Neural cell (in vitro differentiated cells): ENCODE data around the gene FAF1. TPM values are rescaled to one million over a fixed set of nuclear protein-coding genes. Genes with fewer than 3 reads are reported as not detected.

Experiments
- H2AFZ ChIP-seq: fragments of 200-600, 300-800 bp; sonication (generic), shearing (Covaris generic); 2 replicates; pipeline ENCODE4 v1.6.0; 2014; ENCODE audit warnings: low read depth, mild to moderate bottlenecking, antibody characterized with exemption, low read length, moderate library complexity
- H3F3A ChIP-seq: fragments of 200-600 bp; shearing (Covaris generic); 2 replicates; pipeline ENCODE4 v1.6.1; 2016; ENCODE audit warnings: mild to moderate bottlenecking, moderate library complexity, mixed read lengths, antibody characterized with exemption, low read length; ENCODE audit not compliant: insufficient read depth, poor library complexity, severe bottlenecking
- H3K27ac ChIP-seq: fragments of 200-600, 300-800 bp; sonication (generic), shearing (Covaris generic); 2 replicates; pipeline ENCODE4 v1.5.1; 2014; ENCODE audit warnings: mild to moderate bottlenecking, low read length, moderate library complexity
- H3K27me3 ChIP-seq: fragments of 300-800, 200-600 bp; sonication (generic), shearing (Covaris generic); 2 replicates; pipeline ENCODE4 v1.6.0; 2014; ENCODE audit warnings: mild to moderate bottlenecking, low read depth, low read length, moderate library complexity; ENCODE audit not compliant: insufficient read depth
- H3K36me3 ChIP-seq: fragments of 300-800, 200-600 bp; sonication (generic), shearing (Covaris generic); 2 replicates; pipeline ENCODE4 v1.5.1; 2014; ENCODE audit warnings: mild to moderate bottlenecking, antibody characterized with exemption, low read length, moderate library complexity; ENCODE audit not compliant: insufficient read depth
- H3K4me2 ChIP-seq: fragments of 300-800, 200-600 bp; sonication (generic), shearing (Covaris generic); 2 replicates; pipeline ENCODE4 v1.6.0; 2014; ENCODE audit warnings: mild to moderate bottlenecking, low read length
- H3K4me3 ChIP-seq: fragments of 300-800, 200-600 bp; sonication (generic), shearing (Covaris generic); 2 replicates; pipeline ENCODE4 v1.5.1; 2014; ENCODE audit warnings: mild to moderate bottlenecking, low read length, moderate library complexity
- H3K79me2 ChIP-seq: fragments of 200-600 bp; shearing (Covaris generic); replicated peaks from 2 replicates; pipeline ENCODE4 v1.6.0; 2014; ENCODE audit warnings: mild to moderate bottlenecking, low read length, moderate library complexity; ENCODE audit not compliant: insufficient read depth
- H3K9ac ChIP-seq: fragments of 300-800, 200-600 bp; sonication (generic), shearing (Covaris generic); 2 replicates; pipeline ENCODE4 v1.6.1; 2016; ENCODE audit warnings: mild to moderate bottlenecking, low read length, mixed read lengths
- H3K9me2 ChIP-seq: fragments of 200-600 bp; shearing (Covaris generic); 2 replicates; pipeline ENCODE4 v1.6.1; 2016; ENCODE audit warnings: mild to moderate bottlenecking, low read length, mixed read lengths; ENCODE audit not compliant: insufficient read depth
- H3K9me3 ChIP-seq: fragments of 200-600, 300-800 bp; sonication (generic), shearing (Covaris generic); 2 replicates; pipeline ENCODE4 v1.6.1; 2016; ENCODE audit warnings: mild to moderate bottlenecking, mixed run types, low read length, moderate library complexity, mixed read lengths
- H4K20me1 ChIP-seq: fragments of 200-600 bp; shearing (Covaris generic); 2 replicates; pipeline ENCODE4 v1.6.1; 2016; ENCODE audit warnings: mild to moderate bottlenecking, mixed run types; ENCODE audit not compliant: insufficient read depth
- CTCF ChIP-seq: fragments of 450-650 bp; IDR thresholded peaks from 2 replicates; pipeline ENCODE4 v1.5.1; 2014; ENCODE audit warnings: antibody characterized with exemption, mild to moderate bottlenecking, moderate library complexity; ENCODE audit not compliant: poor library complexity, severe bottlenecking
- EP300 ChIP-seq: fragments of 450-650 bp; conservative IDR thresholded peaks from 2 replicates; pipeline ENCODE4 v1.6.1; 2014; ENCODE audit warnings: antibody characterized with exemption, mild to moderate bottlenecking, moderate library complexity; ENCODE audit not compliant: poor library complexity, severe bottlenecking
- EZH2 ChIP-seq: fragments of 200-600, 300-800 bp; shearing (Covaris generic), sonication (generic); IDR thresholded peaks from 2 replicates; pipeline ENCODE4 v1.6.1; 2014; ENCODE audit warnings: antibody characterized with exemption, low read length, borderline replicate concordance, mild to moderate bottlenecking; ENCODE audit not compliant: insufficient read depth, poor library complexity, severe bottlenecking
- MXI1 ChIP-seq: fragments of 450-650 bp; conservative IDR thresholded peaks from 2 replicates; pipeline ENCODE4 v1.6.1; 2014; ENCODE audit warnings: antibody characterized with exemption, mild to moderate bottlenecking; ENCODE audit not compliant: poor library complexity, severe bottlenecking
- POLR2AphosphoS5 ChIP-seq: IDR thresholded peaks from 2 replicates; pipeline ENCODE4 v1.6.1; 2012
- RAD21 ChIP-seq: fragments of 450-650 bp; conservative IDR thresholded peaks from 2 replicates; pipeline ENCODE4 v1.6.1; 2014; ENCODE audit warnings: antibody characterized with exemption, mild to moderate bottlenecking, moderate library complexity
- REST ChIP-seq: IDR thresholded peaks from 2 replicates; pipeline ENCODE4 v1.6.1; 2012; ENCODE audit warnings: borderline replicate concordance
- SMC3 ChIP-seq: fragments of 450-650 bp; conservative IDR thresholded peaks from 2 replicates; pipeline ENCODE4 v1.6.1; 2014; ENCODE audit warnings: antibody characterized with exemption, mild to moderate bottlenecking, moderate library complexity; ENCODE audit not compliant: poor library complexity
- TAF1 ChIP-seq: IDR thresholded peaks from 2 replicates; pipeline ENCODE4 v1.6.1; 2012; ENCODE audit warnings: low read depth
- polyA plus RNA-seq: library from polyadenylated mRNA; depleted of rRNA; stranded (reverse); fragments of >200 nt; gene quantifications from 2 replicates; pipeline ENCODE4 v1.2.3, GENCODE V29; 2014

Gene FAF1
- polyA plus RNA-seq, 1 donor from 2014 or later = 52.1 TPM

GRCh38 chr1:50491142-50491541 lies 468.9 kb downstream of the FAF1 start:
- no peak overlapping the region for H3K9ac ChIP-seq
- H3K27me3 ChIP-seq = no peaks in the 10 kb centered on the region
- H3K4me2 ChIP-seq = no peak overlapping the region
- H3K9me2 ChIP-seq = no peaks in the 10 kb centered on the region
- no peak overlapping the region for H2AFZ ChIP-seq
- no peaks in the 10 kb centered on the region for H3K9me3 ChIP-seq
- H3F3A ChIP-seq = no peaks in the 10 kb centered on the region
- no peak overlapping the region for H3K27ac ChIP-seq
- H3K4me3 ChIP-seq = no peak overlapping the region
- no peaks in the 10 kb centered on the region for H4K20me1 ChIP-seq
- H3K36me3 ChIP-seq = no peaks in the 10 kb centered on the region
- TF ChIP-seq SMC3 (no peak), TAF1 (no peak), RAD21 (no peak), EZH2 (no peak), MXI1 (no peak), POLR2AphosphoS5 (no peak), EP300 (no peak), REST (no peak), CTCF (no peak)
- H3K79me2 ChIP-seq = no peaks in the 10 kb centered on the region

- Histone ChIP-seq H3F3A (no peaks in the 10 kb centered on the region), H3K27ac (no peak overlapping the region), H3K9ac (no peak overlapping the region), H3K36me3 (no peaks in the 10 kb centered on the region), H3K79me2 (no peaks in the 10 kb centered on the region), H4K20me1 (no peaks in the 10 kb centered on the region), H2AFZ (no peak overlapping the region), H3K27me3 (no peaks in the 10 kb centered on the region), H3K4me2 (no peak overlapping the region), H3K4me3 (no peak overlapping the region), H3K9me3 (no peaks in the 10 kb centered on the region), H3K9me2 (no peaks in the 10 kb centered on the region)
- TF ChIP-seq POLR2AphosphoS5 = no peak
- TF ChIP-seq EP300 = no peak
- TF ChIP-seq TAF1 = no peak
- no peak for TF ChIP-seq EZH2
- no peak for TF ChIP-seq SMC3
- TF ChIP-seq REST = no peak
- TF ChIP-seq CTCF = no peak
Observed at GRCh38 chr1:50490640-50491039, 469.4 kb downstream of the FAF1 start.
